HUES64 (cell line): Measurements from ENCODE around the gene TNFAIP8L2.
A peak's percentile ranks its signal among the peaks of the same experiment; 100 is the strongest.

Experiments
- H3K27ac ChIP-seq: 2 replicates; pipeline ENCODE4 v1.7.0; 2013; ENCODE audit warnings: low read depth, low read length, inconsistent platforms
- H3K27me3 ChIP-seq: 2 replicates; pipeline ENCODE4 v1.6.1; 2013; ENCODE audit warnings: mild to moderate bottlenecking, low read length; ENCODE audit not compliant: insufficient read depth
- H3K36me3 ChIP-seq: 2 replicates; pipeline ENCODE4 v1.6.1; 2013; ENCODE audit warnings: mild to moderate bottlenecking, low read length; ENCODE audit not compliant: insufficient read depth
- H3K4me1 ChIP-seq: 2 replicates; pipeline ENCODE4 v1.6.1; 2013; ENCODE audit warnings: mild to moderate bottlenecking, low read length, moderate library complexity; ENCODE audit not compliant: insufficient read depth
- H3K4me3 ChIP-seq: 2 replicates; pipeline ENCODE4 v1.5.1; 2013; ENCODE audit warnings: mild to moderate bottlenecking, low read length, moderate library complexity
- H3K9ac ChIP-seq: 2 replicates; pipeline ENCODE4 v1.6.1; 2013; ENCODE audit warnings: mild to moderate bottlenecking, low read depth, low read length
- H3K9me3 ChIP-seq: 2 replicates; pipeline ENCODE4 v1.6.1; 2013; ENCODE audit warnings: low read depth, low read length; ENCODE audit not compliant: insufficient read depth
- WGBS: fragments of 150-250, 120-280 bp; methylation state at CpG from one replicate; pipeline ENCODE4 v1.1.7; 2013; ENCODE audit warnings: missing lambda C conversion rate; 5-methylcytosine and 5-hydroxymethylcytosine counted together

TNFAIP8L2 gene

GRCh38 chr1:151146412-151147131, 9.9 kb upstream of the TNFAIP8L2 start, which contains the start of gene SEMA6C:
SEMA6C (minus strand) TSS chr1:151146631; CDS start chr1:151142621, 4,010 bp downstream.
- H3K4me1 ChIP-seq: peaks cover 28% of the 10 kb centered on the region
- H3K27ac ChIP-seq: no peak within 1 kb of the TSS
- peak within 1 kb of the TSS; percentile 65 for H3K9ac ChIP-seq
- no peaks in the 10 kb centered on the region for H3K36me3 ChIP-seq
- peaks cover 30% of the 10 kb centered on the region for H3K27me3 ChIP-seq
- H3K9me3 ChIP-seq: no peaks in the 10 kb centered on the region
- H3K4me3 ChIP-seq: peak within 1 kb of the TSS; percentile 85
- under 1% methylated on average over 61 of the region's 61 CpGs for WGBS

- peak overlapping the region; percentile 85 for H3K4me3 ChIP-seq
- 10% methylated on average over 4 of the region's 7 CpGs for WGBS
- H3K27me3 ChIP-seq: peaks cover 30% of the 10 kb centered on the region
- no peaks in the 10 kb centered on the region for H3K36me3 ChIP-seq
- no peak overlapping the region for H3K27ac ChIP-seq
- H3K9ac ChIP-seq: peak overlapping the region; percentile 3; the same call in 1 of the 2 replicates
- H3K4me1 ChIP-seq: peaks cover 28% of the 10 kb centered on the region
- H3K9me3 ChIP-seq: no peaks in the 10 kb centered on the region
Observed at GRCh38 chr1:151147132-151147503, 9.3 kb upstream of the TNFAIP8L2 start.

- Histone ChIP-seq H3K9ac (no peak overlapping the region), H3K36me3 (no peaks in the 10 kb centered on the region), H3K4me3 (no peak overlapping the region), H3K27ac (no peak overlapping the region), H3K9me3 (no peaks in the 10 kb centered on the region), H3K27me3 (peaks cover 30% of the 10 kb centered on the region), H3K4me1 (peaks cover 28% of the 10 kb centered on the region)
- WGBS: 100% methylated on average over 1 of the region's 2 CpGs
Observed at GRCh38 chr1:151147665-151148064, 8.8 kb upstream of the TNFAIP8L2 start.

GRCh38 chr1:151157067-151157531, 650 bp downstream of the TNFAIP8L2 start:
- Histone ChIP-seq H3K27ac (no peak overlapping the region), H3K27me3 (no peaks in the 10 kb centered on the region), H3K4me1 (peaks cover 3% of the 10 kb centered on the region; the same call in 1 of the 2 replicates), H3K36me3 (peaks cover 28% of the 10 kb centered on the region), H3K9me3 (no peaks in the 10 kb centered on the region), H3K4me3 (no peak overlapping the region), H3K9ac (no peak overlapping the region)
- 92% methylated on average over 6 of the region's 6 CpGs for WGBS

GRCh38 chr1:151158326-151158725, 1.9 kb downstream of the TNFAIP8L2 start:
- 93% methylated on average over 5 of the region's 5 CpGs for WGBS
- H3K36me3 ChIP-seq: peaks cover 28% of the 10 kb centered on the region
- no peak overlapping the region for H3K27ac ChIP-seq
- H3K9ac ChIP-seq: no peak overlapping the region
- no peaks in the 10 kb centered on the region for H3K9me3 ChIP-seq
- H3K27me3 ChIP-seq: no peaks in the 10 kb centered on the region
- H3K4me1 ChIP-seq: peaks cover 3% of the 10 kb centered on the region; the same call in 1 of the 2 replicates
- no peak overlapping the region for H3K4me3 ChIP-seq

- Histone ChIP-seq H3K36me3 (peaks cover 28% of the 10 kb centered on the region), H3K27me3 (no peaks in the 10 kb centered on the region), H3K27ac (no peak overlapping the region), H3K9me3 (no peaks in the 10 kb centered on the region), H3K4me1 (peaks cover 3% of the 10 kb centered on the region; the same call in 1 of the 2 replicates), H3K4me3 (no peak overlapping the region), H3K9ac (no peak overlapping the region)
- WGBS: 92% methylated on average over 22 of the region's 22 CpGs
Observed at GRCh38 chr1:151158751-151159251, 2.4 kb downstream of the TNFAIP8L2 start.

GRCh38 chr1:151159373-151159772, 2.9 kb downstream of the TNFAIP8L2 start:
- Histone ChIP-seq H3K27me3 (no peaks in the 10 kb centered on the region), H3K4me1 (peaks cover 3% of the 10 kb centered on the region; the same call in 1 of the 2 replicates), H3K36me3 (peaks cover 28% of the 10 kb centered on the region), H3K27ac (no peak overlapping the region), H3K9me3 (no peaks in the 10 kb centered on the region), H3K9ac (no peak overlapping the region), H3K4me3 (no peak overlapping the region)

GRCh38 chr1:151164732-151165280, 8.4 kb downstream of the TNFAIP8L2 start:
- peak overlapping the region; percentile 55; the same call in 1 of the 2 replicates for H3K27ac ChIP-seq
- H3K27me3 ChIP-seq: no peaks in the 10 kb centered on the region
- H3K4me1 ChIP-seq: peaks cover 3% of the 10 kb centered on the region; the same call in 1 of the 2 replicates
- H3K9me3 ChIP-seq: no peaks in the 10 kb centered on the region
- peak overlapping the region; percentile 87 for H3K4me3 ChIP-seq
- 0 out of 2 replicates have a peak overlapping the region, but pooled peaks have one; percentile 8 for H3K9ac ChIP-seq
- H3K36me3 ChIP-seq: peaks cover 41% of the 10 kb centered on the region
- WGBS: 34% methylated on average over 11 of the region's 11 CpGs

GRCh38 chr1:151165281-151165737, 8.9 kb downstream of the TNFAIP8L2 start:
- Histone ChIP-seq H3K27ac (peak overlapping the region; percentile 55), H3K9ac (peak overlapping the region; percentile 40; the same call in 1 of the 2 replicates), H3K4me3 (peak overlapping the region; percentile 87), H3K27me3 (no peaks in the 10 kb centered on the region), H3K36me3 (peaks cover 40% of the 10 kb centered on the region), H3K9me3 (no peaks in the 10 kb centered on the region), H3K4me1 (peaks cover 3% of the 10 kb centered on the region; the same call in 1 of the 2 replicates)
- 1% methylated on average over 15 of the region's 15 CpGs for WGBS

- H3K27ac ChIP-seq: peak within 1 kb of the TSS; percentile 62
- H3K9me3 ChIP-seq: no peaks in the 10 kb centered on the region
- H3K36me3 ChIP-seq: peaks cover 34% of the 10 kb centered on the region
- under 1% methylated on average over 38 of the region's 38 CpGs for WGBS
- H3K27me3 ChIP-seq: no peaks in the 10 kb centered on the region
- H3K9ac ChIP-seq: peak within 1 kb of the TSS; percentile 85
- peak within 1 kb of the TSS; percentile 87 for H3K4me3 ChIP-seq
- peaks cover 3% of the 10 kb centered on the region; the same call in 1 of the 2 replicates for H3K4me1 ChIP-seq
Observed at GRCh38 chr1:151165738-151166504, 9.5 kb downstream of the TNFAIP8L2 start, which contains the start of the genes LYSMD1 and SCNM1. LYSMD1 (minus strand) TSS chr1:151165902; CDS start chr1:151165258, 644 bp downstream. SCNM1 (plus strand) TSS chr1:151166144; CDS start chr1:151166153, 9 bp downstream.
